Neutrophil (primary cell): Measurements from ENCODE around the gene RAB36.

Source experiments
- H3K27ac ChIP-seq: fragments of 200-600 bp; sonication (generic); 2 replicates; pipeline ENCODE4 v1.5.1; 2016; ENCODE audit warnings: mild to moderate bottlenecking, moderate library complexity
- H3K27me3 ChIP-seq: fragments of 200-600 bp; sonication (generic); 2 replicates; pipeline ENCODE4 v1.6.0; 2016; ENCODE audit warnings: mild to moderate bottlenecking
- H3K36me3 ChIP-seq: fragments of 200-600 bp; sonication (generic); 2 replicates; pipeline ENCODE4 v1.5.1; 2017
- H3K4me1 ChIP-seq, 2 experiments: fragments of 200-600 bp in 1 of 2; sonication (generic) in 1 of 2; 1 replicate in 1 of 2; 2 replicates in 1 of 2; pipeline versions ENCODE4 v1.5.1 to v1.6.1; 2013 to 2016; ENCODE audit warnings: low read depth in 1 of 2, low read length in 1 of 2, mild to moderate bottlenecking in 1 of 2, moderate library complexity in 1 of 2; ENCODE audit not compliant: control insufficient read depth in 1 of 2, insufficient read depth in 1 of 2
- H3K4me3 ChIP-seq, 2 experiments: fragments of 200-600 bp in 1 of 2; sonication (generic) in 1 of 2; 1 replicate in 1 of 2; 2 replicates in 1 of 2; pipeline ENCODE4 v1.5.1; 2013 to 2016; ENCODE audit warnings: low read depth in 1 of 2, low read length in 1 of 2, mild to moderate bottlenecking in 1 of 2, moderate library complexity in 1 of 2
- H3K9me3 ChIP-seq: fragments of 200-600 bp; sonication (generic); 2 replicates; pipeline ENCODE4 v1.5.1; 2016
- CTCF ChIP-seq: fragments of 200-600 bp; sonication (generic); IDR thresholded peaks from 2 replicates; pipeline ENCODE4 v1.5.1; 2016; ENCODE audit warnings: antibody characterized with exemption

Gene RAB36

GRCh38 chr22:23147617-23148387 lies 2.5 kb downstream of the RAB36 start:
- TF ChIP-seq CTCF: no peak

GRCh38 chr22:23149743-23150238 lies 4.5 kb downstream of the RAB36 start:
- Histone ChIP-seq H3K27ac (peak overlapping the region; percentile 100), H3K27me3 (no peaks in the 10 kb centered on the region), H3K36me3 (no peaks in the 10 kb centered on the region), H3K4me1 (peaks cover 98 to 100% of the 10 kb centered on the region in 2 experiments), H3K4me3 (no peak overlapping the region), H3K9me3 (no peaks in the 10 kb centered on the region)
- TF ChIP-seq CTCF: no peak

More at GRCh38 chr22:23147617-23148387, 2.5 kb downstream of the RAB36 start:
- Histone ChIP-seq H3K36me3 (no peaks in the 10 kb centered on the region), H3K9me3 (no peaks in the 10 kb centered on the region), H3K27ac (peak overlapping the region; percentile 70), H3K4me3 (peak overlapping the region; percentile 5 to 14), H3K27me3 (no peaks in the 10 kb centered on the region), H3K4me1 (peaks cover 88% of the 10 kb centered on the region in 2 experiments)

GRCh38 chr22:23150762-23151161 lies 5.5 kb downstream of the RAB36 start:
- peak overlapping the region; percentile 100 for H3K27ac ChIP-seq
- no peaks in the 10 kb centered on the region for H3K27me3 ChIP-seq
- H3K36me3 ChIP-seq: no peaks in the 10 kb centered on the region
- peaks cover 91 to 98% of the 10 kb centered on the region in 2 experiments for H3K4me1 ChIP-seq
- TF ChIP-seq CTCF: no peak
- H3K9me3 ChIP-seq: no peaks in the 10 kb centered on the region
- H3K4me3 ChIP-seq: peak overlapping the region; percentile 55 to 65

GRCh38 chr22:23151827-23152226 lies 6.5 kb downstream of the RAB36 start:
- H3K27me3 ChIP-seq: no peaks in the 10 kb centered on the region
- peaks cover 84 to 91% of the 10 kb centered on the region in 2 experiments for H3K4me1 ChIP-seq
- H3K9me3 ChIP-seq: no peaks in the 10 kb centered on the region
- no peaks in the 10 kb centered on the region for H3K36me3 ChIP-seq
- H3K27ac ChIP-seq: peak overlapping the region; percentile 100
- peak overlapping the region; percentile 55 to 65 for H3K4me3 ChIP-seq
- no peak for TF ChIP-seq CTCF

GRCh38 chr22:23152238-23153114 lies 7.2 kb downstream of the RAB36 start:
- TF ChIP-seq CTCF: no peak
- Histone ChIP-seq H3K4me3 (peak overlapping the region; percentile 55 to 65), H3K27me3 (no peaks in the 10 kb centered on the region), H3K9me3 (no peaks in the 10 kb centered on the region), H3K4me1 (peaks cover 79 to 91% of the 10 kb centered on the region in 2 experiments), H3K27ac (peak overlapping the region; percentile 100), H3K36me3 (no peaks in the 10 kb centered on the region)
